ENCODE data around the gene TAF10.

TAF10 gene

GRCh38 chr11:6568191-6568918, 43.7 kb downstream of the TAF10 start:
- no peaks in the 10 kb centered on the region for H3K9me3 Mint-ChIP-seq
- H3K27me3 Mint-ChIP-seq: no peaks in the 10 kb centered on the region
- no peak for DNase-seq
- H3K4me3 Mint-ChIP-seq: no peak overlapping the region
- peaks cover 3% of the 10 kb centered on the region for H3K36me3 Mint-ChIP-seq (ENCODE audit: insufficient read depth)
- ATAC-seq (replicated peaks): no peak
- peaks cover 0 to 5% of the 10 kb centered on the region in 2 donors for H3K4me1 Mint-ChIP-seq (ENCODE audit: low read depth in 2 of 2)
- no peak overlapping the region for H3K27ac Mint-ChIP-seq

GRCh38 chr11:6567371-6567745, 44.7 kb downstream of the TAF10 start:
- H3K36me3 Mint-ChIP-seq (ENCODE audit: insufficient read depth): peaks cover 3% of the 10 kb centered on the region
- H3K4me1 Mint-ChIP-seq (ENCODE audit: low read depth in 2 of 2): peaks cover 0 to 5% of the 10 kb centered on the region in 2 donors
- no peaks in the 10 kb centered on the region for H3K27me3 Mint-ChIP-seq
- no peak overlapping the region for H3K4me3 Mint-ChIP-seq
- ATAC-seq (replicated peaks) (no peak), DNase-seq (no peak)
- H3K9me3 Mint-ChIP-seq: no peaks in the 10 kb centered on the region
- no peak overlapping the region for H3K27ac Mint-ChIP-seq

DNA sequence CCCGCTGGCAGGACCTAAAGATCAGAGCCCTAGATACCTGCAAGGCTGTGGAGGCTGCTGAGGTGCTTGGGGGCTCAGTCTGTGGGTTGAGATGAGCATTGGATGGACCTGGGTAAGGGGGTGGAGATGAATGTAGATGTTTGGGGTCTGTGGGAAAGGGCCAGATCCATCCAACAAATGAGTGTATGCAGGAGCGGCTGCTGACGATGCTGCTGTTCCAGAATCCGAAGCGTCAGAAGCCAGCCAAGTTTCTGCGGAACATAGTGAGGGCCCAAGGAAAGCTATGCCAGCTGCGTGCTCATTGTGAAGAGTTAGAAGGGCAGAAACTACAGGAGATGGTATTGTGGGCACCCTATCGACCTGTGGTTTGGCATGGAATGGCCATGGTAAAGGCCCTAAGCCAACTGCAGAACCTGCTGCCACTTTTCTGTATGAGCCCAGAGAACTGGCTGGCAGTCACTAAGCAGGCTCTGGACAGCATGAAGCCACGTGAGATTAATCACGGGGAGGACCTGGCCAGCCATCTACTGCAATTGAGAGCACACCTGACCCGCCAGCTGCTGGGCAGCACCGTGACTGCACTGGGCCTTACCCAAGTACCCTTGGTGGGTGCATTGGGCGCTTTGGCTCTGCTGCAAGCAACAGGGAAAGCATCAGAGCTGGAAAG, 45.2 kb downstream of the TAF10 start:
- ATAC-seq (replicated peaks) (no peak), DNase-seq (no peak)
- peak overlapping the region in 1 of 2 donors; percentile 25 for H3K27ac Mint-ChIP-seq
- H3K9me3 Mint-ChIP-seq: no peaks in the 10 kb centered on the region
- peaks cover 3% of the 10 kb centered on the region for H3K36me3 Mint-ChIP-seq (ENCODE audit: insufficient read depth)
- H3K4me3 Mint-ChIP-seq: no peak overlapping the region
- no peaks in the 10 kb centered on the region for H3K27me3 Mint-ChIP-seq
- peaks cover 0 to 5% of the 10 kb centered on the region in 2 donors for H3K4me1 Mint-ChIP-seq (ENCODE audit: low read depth in 2 of 2)

DNA sequence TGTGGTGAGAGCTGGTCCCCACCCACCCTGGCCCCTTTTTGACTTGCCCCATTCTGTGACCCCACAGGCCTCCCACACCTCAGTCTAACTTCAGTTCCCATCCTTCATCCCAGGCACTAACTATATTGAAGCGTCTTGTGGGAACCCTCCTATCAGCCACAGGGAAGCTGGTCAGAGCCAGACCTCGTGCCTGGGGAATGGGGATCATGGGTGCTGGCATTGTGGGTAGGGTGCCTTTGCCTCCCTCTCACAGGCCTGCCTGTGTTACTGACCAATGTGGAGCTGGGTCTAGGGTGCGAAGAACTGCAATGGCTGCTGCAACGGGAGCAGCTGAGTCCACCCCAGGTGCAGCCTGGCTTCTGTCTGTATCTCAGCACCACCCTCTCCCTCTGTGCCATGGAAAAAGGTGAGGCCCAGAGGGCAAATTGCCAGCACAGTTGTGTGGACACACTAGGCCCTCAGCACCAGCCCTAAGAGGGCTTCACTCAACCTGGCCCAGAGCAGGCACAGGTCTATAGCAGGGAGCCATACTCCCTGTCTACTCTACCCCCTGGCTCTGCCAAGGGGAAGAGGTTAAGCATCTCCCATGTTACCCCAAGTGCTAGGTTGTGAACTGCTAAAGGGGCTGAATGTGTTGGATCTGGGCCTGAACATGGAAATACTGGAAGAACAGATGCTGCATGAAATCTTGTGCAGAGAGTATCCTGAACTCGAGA, 45.9 kb downstream of the TAF10 start:
- no peak overlapping the region for H3K4me3 Mint-ChIP-seq
- DNase-seq (no peak), ATAC-seq (replicated peaks) (no peak)
- H3K27ac Mint-ChIP-seq: peak overlapping the region in 1 of 2 donors; percentile 25
- H3K4me1 Mint-ChIP-seq (ENCODE audit: low read depth in 2 of 2): peaks cover 0 to 5% of the 10 kb centered on the region in 2 donors
- no peaks in the 10 kb centered on the region for H3K27me3 Mint-ChIP-seq
- peaks cover 3% of the 10 kb centered on the region for H3K36me3 Mint-ChIP-seq (ENCODE audit: insufficient read depth)
- no peaks in the 10 kb centered on the region for H3K9me3 Mint-ChIP-seq

GRCh38 chr11:6565325-6565724, 46.7 kb downstream of the TAF10 start:
- DNase-seq: no peak
- Mint-ChIP-seq H3K4me3 (no peak overlapping the region), H3K27ac (no peak overlapping the region), H3K9me3 (no peaks in the 10 kb centered on the region), H3K27me3 (no peaks in the 10 kb centered on the region), H3K4me1 (ENCODE audit: low read depth in 2 of 2) (peaks cover 0 to 5% of the 10 kb centered on the region in 2 donors), H3K36me3 (ENCODE audit: insufficient read depth) (peaks cover 3% of the 10 kb centered on the region)
- ATAC-seq (replicated peaks): no peak

- Mint-ChIP-seq H3K27me3 (no peaks in the 10 kb centered on the region), H3K9me3 (no peaks in the 10 kb centered on the region), H3K4me3 (no peak overlapping the region), H3K27ac (no peak overlapping the region), H3K36me3 (ENCODE audit: insufficient read depth) (peaks cover under 1% of the 10 kb centered on the region), H3K4me1 (ENCODE audit: low read depth in 2 of 2) (peaks cover 0 to 2% of the 10 kb centered on the region in 2 donors)
- ATAC-seq (replicated peaks): no peak
- DNase-seq: no peak
Measured at GRCh38 chr11:6563667-6564066, 48.3 kb downstream of the TAF10 start.

GRCh38 chr11:6563121-6563619, 48.8 kb downstream of the TAF10 start:
- H3K4me1 Mint-ChIP-seq (ENCODE audit: low read depth in 2 of 2): no peaks in the 10 kb centered on the region
- no peak overlapping the region for H3K4me3 Mint-ChIP-seq
- no peaks in the 10 kb centered on the region for H3K36me3 Mint-ChIP-seq (ENCODE audit: insufficient read depth)
- no peaks in the 10 kb centered on the region for H3K27me3 Mint-ChIP-seq
- ATAC-seq (replicated peaks): no peak
- DNase-seq: no peak
- H3K27ac Mint-ChIP-seq: no peak overlapping the region
- no peaks in the 10 kb centered on the region for H3K9me3 Mint-ChIP-seq

- ATAC-seq (replicated peaks): no peak
- H3K4me3 Mint-ChIP-seq: no peak overlapping the region
- H3K27ac Mint-ChIP-seq: peak overlapping the region in 1 of 2 donors; percentile 3
Measured at GRCh38 chr11:6561288-6561687, 50.7 kb downstream of the TAF10 start.

More at GRCh38 chr11:6561288-6561687, 50.7 kb downstream of the TAF10 start:
- no peaks in the 10 kb centered on the region for H3K4me1 Mint-ChIP-seq (ENCODE audit: low read depth in 2 of 2)
- DNase-seq: no peak
- peaks cover under 1% of the 10 kb centered on the region for H3K36me3 Mint-ChIP-seq (ENCODE audit: insufficient read depth)
- no peaks in the 10 kb centered on the region for H3K9me3 Mint-ChIP-seq
- no peaks in the 10 kb centered on the region for H3K27me3 Mint-ChIP-seq

All from effector memory CD8-positive, alpha-beta T cell (primary cell).